Inflammatory macrophage (primary cell): ENCODE results near the gene CREM.

ENCODE experiments used
- DNase-seq, 2 donors: peaks; one replicate each; pipeline ENCODE4 v3.0.0-alpha.2; 2020 to 2022

Gene CREM

DNA sequence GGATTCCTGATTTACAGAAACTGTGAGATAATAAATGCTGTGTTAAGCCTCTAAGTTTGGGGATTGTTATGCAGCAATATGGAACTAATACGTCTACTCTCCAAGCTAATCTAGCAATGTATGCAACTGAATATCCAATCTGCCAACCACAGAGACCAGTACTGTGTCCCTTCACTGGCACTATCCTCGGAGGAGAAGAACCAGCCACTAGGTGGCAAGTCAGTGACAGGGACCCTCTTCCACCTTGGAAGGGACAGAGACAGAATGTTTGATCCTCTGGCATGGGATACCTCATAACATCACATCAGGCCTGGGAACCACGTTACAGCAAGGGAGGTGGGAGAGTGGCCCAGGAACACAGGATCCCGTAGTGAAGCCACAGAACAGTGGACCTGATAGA, 96.4 kb downstream of the CREM start:
- no peak for DNase-seq

DNA sequence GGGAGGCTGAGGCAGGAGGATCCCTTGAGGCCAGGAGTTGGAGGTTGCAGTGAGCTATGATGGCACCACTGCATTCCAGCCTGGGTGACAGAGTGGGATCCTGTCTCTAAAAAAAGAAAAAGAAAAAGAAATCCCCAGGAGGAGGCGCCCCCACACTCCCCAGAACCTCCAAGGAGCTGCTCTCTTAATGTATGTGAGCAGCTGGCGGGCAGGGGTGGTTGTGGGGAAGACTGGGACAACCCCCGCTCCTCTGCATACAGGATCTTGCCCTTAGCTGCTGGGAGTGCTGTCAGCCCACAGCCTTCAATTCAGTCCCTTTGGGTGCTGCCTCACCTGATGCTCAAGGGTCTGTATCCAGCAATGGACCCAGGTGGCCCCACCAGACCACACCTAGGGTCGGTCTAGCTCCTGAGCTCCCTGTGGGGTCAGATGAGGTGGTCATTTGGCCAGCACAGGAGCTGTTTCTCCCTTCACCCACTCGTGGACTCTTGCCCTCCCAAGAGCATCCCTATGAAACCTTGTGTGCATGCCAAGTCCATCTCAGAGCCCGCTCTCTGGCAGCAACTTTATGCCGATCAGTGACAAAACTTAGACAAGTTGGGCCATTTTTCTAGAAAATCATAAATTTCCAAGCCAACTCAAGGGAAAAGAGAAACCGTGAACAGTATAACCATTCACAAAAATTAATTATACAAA, 97.5 kb downstream of the CREM start:
- DNase-seq, result no peak

DNA sequence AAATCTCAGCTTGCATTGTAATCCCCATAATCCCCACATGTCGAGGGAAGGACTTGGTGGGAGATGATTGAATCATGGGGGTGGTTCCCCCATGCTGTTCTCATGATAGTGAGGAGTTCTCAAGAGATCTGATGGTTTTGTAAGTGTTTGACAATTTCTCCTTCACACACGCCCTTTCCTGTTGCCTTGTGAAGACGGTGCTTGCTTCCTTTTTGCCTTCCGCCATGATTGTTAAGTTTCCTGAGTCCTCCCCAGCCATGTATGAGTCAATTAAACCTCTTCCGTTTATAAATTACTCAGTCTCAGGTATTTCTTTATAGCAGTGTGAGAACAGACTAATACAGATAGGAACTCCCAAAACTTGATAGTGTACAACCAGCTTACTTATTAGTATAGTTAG, 98.6 kb downstream of the CREM start:
- no peak for DNase-seq

DNA sequence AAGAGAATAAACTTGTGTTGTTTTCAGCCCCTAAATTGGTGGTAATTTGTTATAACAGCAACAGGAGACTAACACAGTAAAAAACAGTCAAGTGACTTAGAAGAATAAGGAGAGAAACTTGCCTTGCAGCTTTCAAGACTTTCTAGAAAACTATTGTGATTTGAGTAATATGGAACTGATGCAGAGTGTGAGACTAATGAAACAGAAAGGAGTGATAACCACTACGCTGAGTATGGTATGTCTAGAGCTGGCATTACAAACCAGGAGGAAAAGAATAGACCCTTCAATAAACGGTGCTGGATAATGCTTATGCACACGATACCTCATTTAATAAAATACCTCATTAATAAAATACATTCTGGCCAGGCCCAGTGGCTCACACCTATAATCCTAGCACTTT, 99.9 kb downstream of the CREM start:
- no peak for DNase-seq

DNA sequence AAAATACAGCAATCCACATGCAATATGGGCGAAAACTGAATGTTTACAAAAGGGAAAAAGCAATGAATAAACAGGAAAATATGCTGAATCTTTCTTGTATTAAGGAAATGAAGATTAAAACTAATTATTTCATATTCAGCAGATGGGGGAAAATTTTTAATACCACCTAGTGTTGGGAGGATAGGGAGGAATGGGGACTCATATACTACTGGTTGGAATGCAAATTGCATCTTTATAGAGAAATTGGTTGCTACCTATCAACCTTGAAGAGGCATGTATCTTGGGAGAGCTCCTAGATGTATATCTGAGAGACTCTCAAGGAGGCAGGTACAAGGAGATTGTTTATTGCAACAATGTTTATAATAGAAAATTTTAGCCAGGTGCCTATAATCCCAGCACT, 101.4 kb downstream of the CREM start:
- DNase-seq, result no peak

DNA sequence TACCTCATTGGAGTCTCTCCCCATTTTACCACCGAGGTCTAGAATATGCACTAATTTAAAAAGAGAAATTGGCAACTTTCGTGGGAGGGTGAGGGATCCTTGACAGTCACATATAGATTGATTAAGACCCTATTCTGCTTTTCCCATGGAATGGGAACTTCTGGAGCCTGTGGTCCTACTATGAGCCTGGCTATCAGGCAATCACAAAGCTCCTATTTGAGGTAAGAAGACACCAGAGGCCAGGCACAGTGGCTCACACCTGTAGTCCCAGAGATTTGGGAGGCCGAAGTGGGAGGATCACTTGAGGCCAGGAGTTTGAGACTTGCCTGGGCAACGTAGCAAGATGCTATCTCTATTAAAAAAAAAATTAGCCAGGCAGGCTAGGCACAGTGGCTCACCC, 105.0 kb downstream of the CREM start:
- no peak for DNase-seq

DNA sequence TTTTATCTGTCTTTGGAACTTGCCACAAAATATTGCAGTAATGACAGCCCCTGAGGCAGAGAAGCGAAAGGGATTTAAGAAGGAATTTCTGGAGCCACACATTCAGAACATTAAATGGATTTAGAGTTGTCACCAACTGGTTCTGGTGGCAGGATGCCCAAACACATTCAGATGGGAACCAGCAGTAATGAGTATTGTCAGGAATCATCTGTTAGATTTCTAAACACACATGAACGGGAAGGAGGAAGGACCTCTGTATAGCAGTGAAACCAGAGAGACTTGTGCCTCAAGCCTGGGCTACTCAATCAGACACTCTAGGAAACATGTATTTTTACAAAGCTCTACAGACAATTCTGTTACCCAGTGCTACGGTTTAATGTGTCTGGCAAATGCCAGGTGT, 105.9 kb downstream of the CREM start:
- no peak for DNase-seq

DNA sequence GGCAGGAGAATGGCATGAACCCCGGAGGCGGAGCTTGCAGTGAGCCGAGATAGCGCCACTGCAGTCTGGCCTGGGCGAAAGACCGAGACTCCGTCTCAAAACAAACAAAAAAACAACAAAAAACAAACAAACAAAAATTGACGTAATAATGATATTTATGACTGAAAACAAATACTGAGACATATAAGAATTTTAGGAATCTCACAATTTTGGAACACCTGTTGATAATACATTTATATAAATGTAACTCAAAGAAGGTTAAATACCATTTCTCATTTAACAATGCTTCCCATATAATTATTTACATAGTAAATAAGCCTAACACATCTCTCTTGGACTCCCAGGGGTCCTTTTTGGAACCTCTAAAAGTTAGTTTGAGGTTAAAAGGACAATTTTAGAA, 107.4 kb downstream of the CREM start:
- no peak for DNase-seq

DNA sequence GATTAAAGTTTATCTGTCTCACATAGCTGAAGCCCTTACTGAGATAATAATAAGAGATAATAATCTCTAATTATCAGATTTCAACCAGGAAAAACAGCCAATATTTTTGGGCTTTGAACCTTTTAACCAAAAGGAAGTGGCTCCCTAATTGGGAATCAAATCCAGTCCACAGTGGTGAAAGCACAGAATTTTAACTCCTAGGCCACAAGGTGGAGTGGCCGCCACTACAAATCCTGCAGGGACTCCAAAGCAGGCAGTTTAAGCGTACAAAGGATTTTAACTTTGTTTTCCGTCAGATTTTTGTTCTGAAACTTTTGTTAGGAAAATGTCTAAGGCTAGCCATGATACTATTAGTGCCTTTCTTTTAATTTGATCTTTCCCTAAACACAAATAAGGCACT, 110.1 kb downstream of the CREM start:
- no peak for DNase-seq

DNA sequence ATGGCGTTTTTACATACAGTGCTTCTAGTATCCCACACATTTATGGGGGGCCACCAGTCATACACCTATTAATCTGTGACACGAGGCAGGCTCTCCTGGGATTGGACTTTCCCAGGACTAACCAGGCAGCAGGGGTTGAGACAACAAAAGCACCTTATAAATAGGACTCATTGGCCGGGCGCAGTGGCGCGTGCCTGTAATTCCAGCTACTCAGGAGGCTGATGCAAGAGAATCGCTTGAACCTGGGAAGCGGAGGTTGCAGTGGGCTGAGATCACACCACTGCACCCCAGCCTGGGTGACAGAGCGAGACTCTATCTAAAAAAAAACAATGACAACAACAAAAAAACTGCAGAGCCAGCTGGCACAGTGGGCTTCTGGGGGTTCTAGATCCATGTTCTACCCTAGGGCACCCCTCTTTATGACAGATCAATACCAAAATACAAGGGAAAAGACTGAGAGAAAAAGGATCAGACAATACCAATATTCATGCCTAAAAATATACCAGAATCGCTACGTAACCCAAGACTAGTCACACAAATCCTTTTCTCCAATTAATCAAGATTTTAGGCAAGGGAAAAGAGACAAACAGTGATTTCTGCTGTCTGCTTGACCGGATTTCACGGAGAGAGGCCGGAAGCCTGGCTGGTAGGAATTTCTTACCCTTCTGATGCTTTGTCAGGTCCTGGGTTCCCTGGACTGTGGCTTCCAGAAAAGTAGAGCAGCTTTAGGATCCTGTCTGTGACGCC, 111.3 kb downstream of the CREM start:
- no peak for DNase-seq

DNA sequence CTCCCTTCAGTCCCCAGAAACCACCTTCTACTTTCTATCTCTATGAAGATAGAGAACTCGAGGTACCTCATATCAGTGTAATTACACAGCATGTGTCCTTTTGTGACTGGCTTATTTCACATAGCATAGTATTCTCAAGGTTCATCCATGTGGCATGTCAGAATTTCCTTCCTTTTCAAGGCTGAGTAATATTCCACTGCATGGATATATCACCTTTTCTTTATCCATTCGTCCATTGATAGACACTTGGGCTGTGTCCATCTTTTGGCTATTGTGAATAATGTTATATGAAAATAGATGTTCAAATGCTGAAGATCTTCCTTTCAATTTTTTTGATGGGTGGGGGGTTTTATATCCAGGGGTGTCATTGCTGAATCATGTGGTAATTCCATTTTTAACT, 117.9 kb downstream of the CREM start:
- DNase-seq, result no peak

DNA sequence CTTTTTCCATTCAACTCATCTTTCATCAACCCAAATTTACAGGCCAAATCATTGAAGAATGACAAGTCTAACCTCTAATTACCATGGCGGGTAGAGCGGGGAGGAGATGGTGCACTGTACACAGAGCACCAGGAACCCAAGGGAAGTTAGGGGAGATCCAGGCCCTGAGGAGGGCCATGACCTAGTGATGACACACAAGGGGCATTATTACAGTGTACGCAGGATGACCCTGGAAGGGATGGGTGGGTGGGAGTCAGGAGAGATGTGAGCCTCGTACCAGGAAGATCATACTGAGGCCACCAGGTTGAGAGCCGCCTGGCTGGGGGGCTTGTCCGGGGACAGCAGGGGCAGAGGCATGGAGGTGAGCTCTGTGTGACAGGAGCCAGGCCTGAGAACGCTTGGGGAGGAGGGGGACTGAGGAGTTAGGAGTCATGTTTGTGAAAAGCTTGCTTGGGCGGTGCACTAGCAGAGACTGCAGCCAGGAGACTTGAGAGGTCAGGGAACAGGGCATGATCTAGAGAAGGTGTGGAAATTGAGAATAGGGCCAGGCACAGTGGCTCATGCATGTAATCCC, 120.2 kb downstream of the CREM start:
- DNase-seq, result no peak

DNA sequence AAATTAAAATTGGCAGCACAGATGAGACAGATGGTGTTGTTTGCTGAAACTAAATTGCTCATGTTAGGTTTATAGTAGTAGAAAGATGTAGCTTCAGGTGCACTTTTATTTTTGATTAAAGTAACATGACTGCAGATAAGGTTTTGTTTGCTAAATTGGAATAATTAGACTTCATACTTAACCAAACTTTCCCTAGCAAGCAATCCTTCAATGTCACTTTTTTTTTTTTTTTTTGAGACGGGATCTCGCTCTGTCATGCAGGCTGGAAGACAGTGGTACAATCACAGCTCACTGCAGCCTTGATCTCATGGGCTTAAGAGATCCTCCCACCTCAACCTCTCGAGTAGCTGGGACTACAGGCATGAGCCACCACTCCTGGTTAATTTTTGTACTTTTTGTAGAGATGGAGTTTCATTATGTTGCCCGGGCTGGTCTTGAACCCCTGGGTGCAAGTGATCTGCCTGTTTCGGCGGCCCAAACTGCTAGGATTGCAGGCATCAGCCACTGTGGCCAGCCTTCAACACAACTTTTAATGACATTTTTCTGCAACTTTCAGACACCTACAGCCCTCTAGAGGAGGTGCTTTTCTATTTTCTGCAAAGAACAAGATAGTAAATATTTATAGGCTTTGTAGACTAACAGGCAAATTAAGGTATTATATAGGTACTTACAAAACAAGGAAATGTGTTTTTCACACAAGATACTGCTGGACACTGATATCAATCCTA, 124.9 kb downstream of the CREM start:
- no peak for DNase-seq

DNA sequence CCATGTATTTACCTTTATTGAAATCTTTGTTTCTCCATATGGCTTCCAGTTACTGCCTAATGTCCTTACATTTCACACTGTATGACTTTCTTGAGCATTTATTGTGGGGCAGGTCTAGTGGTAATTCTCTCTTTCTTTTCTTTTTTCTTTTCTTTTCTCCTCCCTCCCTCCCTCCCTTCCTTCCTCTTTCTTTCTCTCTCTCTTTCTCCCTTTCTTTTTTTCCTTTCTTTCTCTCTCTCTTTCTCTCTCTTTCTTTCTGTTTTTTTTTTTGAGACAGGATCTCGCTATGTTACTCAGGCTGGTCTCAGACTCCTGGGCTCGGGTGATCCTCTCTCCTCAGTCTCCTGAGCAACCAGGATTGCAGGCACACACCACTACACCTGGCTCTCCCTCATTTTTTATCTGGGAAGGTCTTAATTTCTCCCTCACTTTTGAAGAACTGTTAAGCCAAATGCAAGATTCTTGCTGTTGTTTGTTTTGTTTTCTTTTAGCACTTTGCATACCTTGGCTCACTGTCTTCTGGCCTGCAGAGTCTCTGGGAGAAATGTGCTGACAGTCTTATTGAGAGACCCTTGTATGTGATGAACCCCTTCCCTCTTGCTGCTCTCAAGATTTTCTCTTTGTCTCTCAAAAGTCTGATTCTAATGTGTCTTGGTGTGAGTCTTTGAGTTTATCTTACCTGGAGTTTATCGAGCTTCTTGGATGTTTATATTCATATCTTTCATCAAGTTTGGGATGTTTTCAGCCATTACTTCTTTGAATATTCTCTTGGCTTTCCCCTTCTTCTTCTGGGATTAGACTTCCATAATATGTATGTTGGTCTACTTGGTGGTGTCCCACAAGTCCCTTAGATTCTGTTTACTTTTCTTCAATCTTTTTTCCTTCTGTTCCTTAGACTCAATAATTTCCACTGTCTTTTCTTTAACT, 130.7 kb downstream of the CREM start:
- DNase-seq, result no peak

DNA sequence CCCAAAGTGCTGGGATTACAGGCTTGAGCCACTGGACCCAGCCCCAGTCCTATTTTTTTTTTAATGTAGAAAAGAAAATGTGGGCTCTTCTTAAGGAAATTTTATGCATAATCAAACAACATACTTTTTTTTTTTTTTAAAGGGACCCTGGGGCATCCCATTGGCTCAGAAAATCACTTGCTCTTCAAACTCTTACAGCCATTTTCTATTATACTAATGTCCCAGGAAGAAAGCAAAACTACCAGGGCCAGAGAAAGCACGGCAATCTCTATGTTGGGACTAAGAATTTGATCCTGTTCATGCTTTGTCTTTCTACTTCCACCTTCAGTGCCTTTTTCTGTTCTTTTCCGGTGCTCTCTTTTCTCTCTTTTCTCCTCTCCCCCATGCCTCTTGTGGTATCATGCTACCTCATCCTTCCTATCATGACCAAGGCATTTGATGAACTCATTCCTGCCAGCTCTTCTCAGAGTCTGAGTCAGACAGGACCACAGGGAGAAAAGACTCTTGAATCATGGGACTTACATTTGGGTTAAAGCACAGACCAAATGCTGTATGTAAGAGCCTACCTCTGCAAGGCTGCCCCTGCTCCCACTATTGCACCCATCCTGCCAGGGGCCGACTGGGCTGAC, 133.2 kb downstream of the CREM start:
- no peak for DNase-seq

DNA sequence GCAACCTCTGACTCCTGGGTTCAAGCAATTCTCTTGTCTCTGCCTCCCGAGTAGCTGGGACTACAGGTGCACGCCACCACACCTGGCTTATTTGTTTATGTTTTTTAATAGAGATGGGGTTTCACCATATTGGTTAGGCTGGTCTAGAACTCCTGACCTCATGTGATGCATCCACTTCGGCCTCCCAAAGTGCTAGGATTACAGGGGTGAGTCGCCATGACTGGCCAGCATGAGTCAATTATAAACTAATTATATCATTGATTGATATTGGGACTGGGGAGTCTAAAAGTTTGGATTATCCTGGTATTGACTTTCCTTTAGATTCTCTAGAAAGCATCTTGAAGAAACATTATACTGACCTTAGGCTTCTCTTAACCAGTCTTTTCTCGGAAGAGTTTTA, 135.8 kb downstream of the CREM start:
- DNase-seq, result no peak
